Right lobe of liver (tissue), 6 donors: Measurements from ENCODE around the gene HLA-DRB5. TPM values are rescaled to one million over a fixed set of nuclear protein-coding genes. Genes with fewer than 3 reads are reported as not detected.
A peak's percentile ranks its signal among the peaks of the same experiment; 100 is the strongest.
"Not testable (repeated sequence)": the region's sequence is repeated elsewhere in the genome, so short reads cannot be mapped to it uniquely, and the experiment has no call there.

Source experiments
- ATAC-seq, 4 donors: fragments of 200-7000 bp; cut with Tn5 transposase; one replicate each; pipeline ENCODE4 v1.9.1; 2020; ENCODE audit warnings: mild to moderate bottlenecking in 4 of 4, moderate library complexity in 4 of 4
- DNase-seq, 3 donors: peaks; one replicate each; pipeline ENCODE4 v3.0.0-alpha.2; 2020
- H3K27ac ChIP-seq, 3 donors: fragments of 200-600 bp; one replicate each; pipeline ENCODE4 v1.8.0; 2022
- H3K27me3 ChIP-seq, 2 donors: fragments of 200-600 bp; one replicate each; pipeline ENCODE4 v1.8.0; 2022
- H3K36me3 ChIP-seq, 4 donors: fragments of 200-600 bp; sonication (generic) in 1 of 4; one replicate each; pipeline versions ENCODE4 v1.5.1 to v1.8.0; 2017 to 2022; ENCODE audit warnings: control low read depth in 1 of 4
- H3K4me1 ChIP-seq, 4 donors: fragments of 200-600 bp; sonication (generic) in 1 of 4; one replicate each; pipeline versions ENCODE4 v1.5.1 to v1.8.0; 2017 to 2022; ENCODE audit warnings: control low read depth in 1 of 4
- H3K4me3 ChIP-seq, 3 donors: fragments of 200-600 bp; one replicate each; pipeline ENCODE4 v1.8.0; 2022
- H3K9me3 ChIP-seq, 4 donors: fragments of 200-600 bp; sonication (generic) in 1 of 4; one replicate each; pipeline versions ENCODE4 v1.5.1 to v1.8.0; 2017 to 2022; ENCODE audit warnings: control low read depth in 1 of 4
- CTCF ChIP-seq, 4 donors: fragments of 200-600 bp in 3 of 4; fragments of 450-650 bp in 1 of 4; IDR thresholded peaks; one replicate each; pipeline versions ENCODE4 v1.5.1 to v1.8.0; 2016 to 2022; ENCODE audit warnings: antibody characterized with exemption in 4 of 4, mild to moderate bottlenecking in 2 of 4
- POLR2A ChIP-seq: fragments of 450-650 bp; IDR thresholded peaks from one replicate; pipeline ENCODE4 v1.6.1; 2017; ENCODE audit warnings: antibody characterized with exemption, mild to moderate bottlenecking
- WGBS: methylation state at CpG from one replicate; pipeline ENCODE4 v1.1.6; 2018; ENCODE audit warnings: low coverage, low lambda C conversion rate; ENCODE audit not compliant: insufficient coverage; ENCODE audit errors: missing lambda C conversion rate; 5-methylcytosine and 5-hydroxymethylcytosine counted together
- intact Hi-C, 2 donors: fragments of 100-400 bp; cut with DNase I; formaldehyde crosslinking; loops; one replicate each; pipeline versions ENCODE4 v1.11.2 to v1.14.1; 2022
- long read RNA-seq: library from polyadenylated mRNA; unstranded; transcript quantifications from one replicate; pipeline ENCODE4 v2.0.0, GENCODE V29; 2019
- total RNA-seq, 6 experiments: library from RNA; depleted of rRNA in 2 of 6; stranded (reverse); fragments of >200 nt in 2 of 6; fragmentation: NEBNext Ultra II Directional in 3 of 6; extraction: Animal tissue kit (Norgen Biotek cat#: 25700) in 3 of 6; gene quantifications; one replicate each; pipeline versions ENCODE4 v1.1.0 to v1.2.4, GENCODE V29; 2016 to 2023
- donor health status: DM: no; HTN: yes; CAD: no.
- donor health status: DM: no; HTN: no; CAD: no.
- donor health status: DM: no; HTN: no; CAD: no.
- donor health status: DM: no; HTN: yes; CAD: no.
- donor health status: DM: no; HTN: yes; CAD: no.

Gene HLA-DRB5
- total RNA-seq = 10 to 100 TPM in 2 of 6 experiments, 1 to 10 TPM in 3, under 1 TPM in 1; 0.86 to 42.5 (median 5.0) TPM
- long read RNA-seq = 0 reads

GRCh38 chr6:32529697-32530430 is at the start of gene HLA-DRB5:
TSS of gene HLA-DRB5 (minus strand) at chr6:32530287. CDS start at chr6:32530224, 63 bp downstream.
- Histone ChIP-seq H3K4me1 (no peaks in the 10 kb centered on the region), H3K4me3 (no peak within 1 kb of the TSS), H3K27me3 (no peaks in the 10 kb centered on the region), H3K9me3 (no peaks in the 10 kb centered on the region), H3K27ac (peak within 1 kb of the TSS in 1 of 3 donors; percentile 7), H3K36me3 (no peaks in the 10 kb centered on the region)
- DNase-seq (peak; percentile 30 to 46 (median 39)), ATAC-seq (peak; percentile 78 to 93 (median 88))
- 0% methylated on average over 2 of the region's 4 CpGs for WGBS
- intact Hi-C loops = no loop called here
- TF ChIP-seq CTCF (IDR thresholded peaks at IDR 0.05) (no peak), POLR2A (no peak)

DNA sequence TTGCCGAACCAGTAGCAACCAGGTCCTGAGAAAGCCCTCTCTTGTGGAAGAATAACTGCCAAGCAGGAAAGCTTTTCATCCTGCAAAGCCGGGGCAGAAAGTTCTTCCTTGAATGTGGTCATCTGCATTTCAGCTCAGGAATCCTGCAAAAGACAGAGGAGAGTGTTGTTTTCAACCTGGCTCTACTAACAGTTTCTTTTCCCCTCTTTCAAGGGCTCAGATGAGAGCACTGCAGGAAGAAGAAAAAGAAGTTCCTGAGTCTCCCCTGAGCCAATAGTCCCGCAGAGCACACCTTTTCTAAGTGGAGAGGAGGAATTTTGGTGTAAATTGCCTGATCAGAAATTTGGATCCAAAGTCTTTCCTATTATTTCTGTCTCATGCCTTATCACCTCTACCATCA is 48.9 kb upstream of the HLA-DRB5 start:
- ATAC-seq (no peak), DNase-seq (no peak)
- intact Hi-C loops = no loop called here
- no peaks in the 10 kb centered on the region for H3K4me1 ChIP-seq
- no peak overlapping the region for H3K27ac ChIP-seq
- H3K36me3 ChIP-seq = no peaks in the 10 kb centered on the region
- no peaks in the 10 kb centered on the region for H3K9me3 ChIP-seq
- TF ChIP-seq POLR2A (no peak), CTCF (IDR thresholded peaks at IDR 0.05) (no peak)
- 0% methylated on average over 3 of the region's 3 CpGs for WGBS
- no peaks in the 10 kb centered on the region for H3K27me3 ChIP-seq
- no peak overlapping the region for H3K4me3 ChIP-seq

- ATAC-seq, H3K36me3 ChIP-seq, H3K27me3 ChIP-seq, H3K4me3 ChIP-seq, intact Hi-C loops, H3K27ac ChIP-seq, DNase-seq, H3K4me1 ChIP-seq, H3K9me3 ChIP-seq: not testable (repeated sequence)
- 18% methylated on average over 5 of the region's 5 CpGs for WGBS
Observed at GRCh38 chr6:32577493-32577892, 47.4 kb upstream of the HLA-DRB5 start.

GRCh38 chr6:32576250-32576649 is 46.2 kb upstream of the HLA-DRB5 start:
- intact Hi-C loops = no loop called here

More at GRCh38 chr6:32576250-32576649, 46.2 kb upstream of the HLA-DRB5 start:
- no peak overlapping the region for H3K27ac ChIP-seq
- ATAC-seq = no peak
- no peaks in the 10 kb centered on the region for H3K36me3 ChIP-seq
- no peaks in the 10 kb centered on the region for H3K9me3 ChIP-seq
- H3K4me1 ChIP-seq = no peaks in the 10 kb centered on the region
- H3K27me3 ChIP-seq = no peaks in the 10 kb centered on the region
- no peak overlapping the region for H3K4me3 ChIP-seq
- no peak for DNase-seq
- no peak for TF ChIP-seq POLR2A
- TF ChIP-seq CTCF (IDR thresholded peaks at IDR 0.05) = no peak
- 60% methylated on average over 1 of the region's 1 CpG for WGBS
